ENCODE measurements around the gene EP300.
"Not testable (repeated sequence)": the region's sequence is repeated elsewhere in the genome, so short reads cannot be mapped to it uniquely, and the experiment has no call there.

Gene EP300

GRCh38 chr22:41085842-41086241 lies 6.5 kb upstream of the EP300 start:
- no peak for DNase-seq

GRCh38 chr22:41091132-41092022 lies 1.0 kb upstream of the EP300 start:
- peak; percentile 100 for DNase-seq

- DNase-seq: peak; percentile 36 to 40
Measured at GRCh38 chr22:41092847-41093411, 537 bp downstream of the EP300 start.

- DNase-seq: peak; percentile 46 to 50
Measured at GRCh38 chr22:41094041-41094593, 1.7 kb downstream of the EP300 start.

- DNase-seq: no peak
Measured at GRCh38 chr22:41096391-41096790, 4.0 kb downstream of the EP300 start.

- no peak for DNase-seq
Measured at GRCh38 chr22:41096841-41097240, 4.4 kb downstream of the EP300 start.

- DNase-seq: no peak
Measured at GRCh38 chr22:41099036-41099435, 6.6 kb downstream of the EP300 start.

GRCh38 chr22:41106122-41106968 lies 14.0 kb downstream of the EP300 start:
- DNase-seq: no peak

GRCh38 chr22:41106969-41107325 lies 14.6 kb downstream of the EP300 start:
- DNase-seq: not testable (repeated sequence)

- no peak for DNase-seq
Measured at GRCh38 chr22:41110968-41111367, 18.6 kb downstream of the EP300 start.

GRCh38 chr22:41116342-41116741 lies 23.9 kb downstream of the EP300 start:
- DNase-seq: no peak

- no peak for DNase-seq
Measured at GRCh38 chr22:41117127-41117965, 25.0 kb downstream of the EP300 start.

- DNase-seq: no peak
Measured at GRCh38 chr22:41123151-41123550, 30.8 kb downstream of the EP300 start.

- no peak for DNase-seq
Measured at GRCh38 chr22:41124086-41124485, 31.7 kb downstream of the EP300 start.

GRCh38 chr22:41127451-41127850 lies 35.1 kb downstream of the EP300 start:
- DNase-seq: peak; percentile 76 to 85

- DNase-seq: no peak
Measured at GRCh38 chr22:41128606-41129005, 36.2 kb downstream of the EP300 start.

GRCh38 chr22:41132550-41132949 lies 40.2 kb downstream of the EP300 start:
- peak; percentile 23 to 45 for DNase-seq

GRCh38 chr22:41140365-41140957 lies 48.1 kb downstream of the EP300 start:
- DNase-seq: no peak

- not testable (repeated sequence) for DNase-seq
Measured at GRCh38 chr22:41145921-41146320, 53.5 kb downstream of the EP300 start.

- no peak for DNase-seq
Measured at GRCh38 chr22:41146573-41146972, 54.2 kb downstream of the EP300 start.

- no peak for DNase-seq
Measured at GRCh38 chr22:41147722-41148121, 55.3 kb downstream of the EP300 start.

- no peak for DNase-seq
Measured at GRCh38 chr22:41152902-41153301, 60.5 kb downstream of the EP300 start.
